Activated T-cell treated with anti-CD3 and anti-CD28 coated beads for 4 hours (primary cell): ENCODE results near the gene KLHL40.

Experiments
- DNase-seq: peaks from one replicate; pipeline ENCODE4 v3.0.0-alpha.2; 2020

The KLHL40 gene

GRCh38 chr3:42691816-42692666, 6.7 kb downstream of the KLHL40 start:
- DNase-seq, result no peak

- no peak for DNase-seq
Observed at GRCh38 chr3:42692667-42693529, 7.6 kb downstream of the KLHL40 start.

GRCh38 chr3:42693530-42693930, 8.2 kb downstream of the KLHL40 start:
- no peak for DNase-seq

GRCh38 chr3:42694366-42694765, 9.0 kb downstream of the KLHL40 start:
- no peak for DNase-seq

GRCh38 chr3:42696356-42697288, 11.3 kb downstream of the KLHL40 start:
- DNase-seq, result no peak

GRCh38 chr3:42697289-42698051, 12.1 kb downstream of the KLHL40 start:
- no peak for DNase-seq

- DNase-seq, result no peak
Observed at GRCh38 chr3:42698216-42698910, 13.0 kb downstream of the KLHL40 start.

- no peak for DNase-seq
Observed at GRCh38 chr3:42698911-42699230, 13.5 kb downstream of the KLHL40 start.

- DNase-seq, result no peak
Observed at GRCh38 chr3:42699511-42699971, 14.2 kb downstream of the KLHL40 start.

GRCh38 chr3:42700366-42701288, 15.3 kb downstream of the KLHL40 start:
- DNase-seq, result no peak

- peak; percentile 14 for DNase-seq
Observed at GRCh38 chr3:42701371-42702065, 16.2 kb downstream of the KLHL40 start.

- no peak for DNase-seq
Observed at GRCh38 chr3:42702066-42702951, 17.0 kb downstream of the KLHL40 start, which contains the start of gene HHATL. Gene HHATL, minus strand, starts transcription at chr3:42702798. Its CDS starts 1,972 bp downstream, at chr3:42700826.

- DNase-seq, result no peak
Observed at GRCh38 chr3:42702982-42703694, 17.8 kb downstream of the KLHL40 start.

- no peak for DNase-seq
Observed at GRCh38 chr3:42703695-42704025, 18.3 kb downstream of the KLHL40 start.

GRCh38 chr3:42704136-42704841, 19.0 kb downstream of the KLHL40 start:
- no peak for DNase-seq

GRCh38 chr3:42705058-42705767, 19.9 kb downstream of the KLHL40 start:
- DNase-seq, result no peak
